Measurements from ENCODE around the gene TCIRG1.

Gene TCIRG1

DNA sequence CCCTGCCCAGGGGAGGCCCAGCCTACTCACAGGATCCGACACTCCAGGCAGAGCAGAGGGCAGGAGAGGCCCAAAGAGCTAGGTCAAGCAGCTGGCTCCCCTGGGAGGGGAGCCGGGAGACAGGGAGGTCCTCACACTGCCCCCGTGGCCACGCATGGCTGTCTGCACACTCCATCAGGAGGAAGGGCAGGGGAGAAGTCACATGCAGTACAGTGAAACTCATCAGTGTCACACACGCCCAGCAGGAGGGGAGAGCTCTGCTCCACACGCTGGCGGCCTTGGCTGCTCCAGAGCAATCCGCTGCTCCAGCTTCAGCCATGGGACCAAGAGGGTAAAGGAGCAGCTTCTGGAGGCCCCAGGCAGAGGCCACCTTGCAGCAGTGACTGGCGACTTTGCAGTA, 14.3 kb downstream of the TCIRG1 start:
- no peak for DNase-seq

- DNase-seq, result no peak
These were observed 15.4 kb downstream of the TCIRG1 start for GRCh38 chr11:68053981-68054812.

DNA sequence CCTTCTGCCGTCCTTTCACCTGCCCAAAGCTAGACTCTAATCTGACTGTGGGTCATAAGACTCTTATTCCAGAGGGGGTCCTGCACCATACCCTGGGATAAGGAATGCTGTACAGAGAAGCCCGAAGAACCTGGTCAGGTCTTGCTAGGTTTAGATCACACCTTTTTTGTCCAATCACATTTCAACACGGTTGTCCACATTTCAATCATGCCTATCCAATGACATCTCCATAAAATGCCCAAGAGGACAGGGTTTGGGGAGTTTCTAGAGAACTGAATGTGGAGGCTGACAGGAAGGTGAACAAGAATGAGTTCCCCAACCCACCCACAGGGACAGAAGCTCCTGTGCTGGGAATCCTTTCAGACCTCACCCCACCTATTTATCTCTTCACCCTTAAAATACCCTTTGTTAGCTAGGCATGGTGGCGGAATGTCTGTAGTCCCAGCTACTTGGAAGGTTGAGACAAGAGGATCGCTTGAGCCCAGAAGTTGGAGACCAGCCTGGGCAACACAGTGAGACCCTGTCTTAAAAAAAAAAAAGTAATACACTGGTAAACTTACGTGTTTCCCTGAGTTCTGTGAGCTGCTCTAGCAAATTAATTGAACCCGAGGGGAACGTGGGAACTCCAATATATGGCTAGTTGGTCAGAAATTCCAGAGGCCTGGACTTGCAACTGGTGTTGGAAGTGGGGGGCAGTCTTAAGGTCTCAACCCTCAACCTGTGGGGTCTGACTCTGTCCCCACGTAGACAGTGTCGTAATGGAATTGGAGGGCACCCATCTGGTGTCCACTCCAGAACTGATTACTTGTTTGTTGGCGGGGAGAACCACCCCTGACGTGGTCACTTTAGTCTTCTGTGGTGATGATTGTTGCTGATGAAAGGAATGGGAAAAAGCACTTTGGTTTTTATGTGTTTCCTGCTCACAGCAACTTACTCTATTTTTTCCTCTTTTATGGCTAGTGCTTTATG, 17.8 kb downstream of the TCIRG1 start:
- DNase-seq, result no peak

GRCh38 chr11:68057807-68058206, 19.0 kb downstream of the TCIRG1 start:
- no peak for DNase-seq

GRCh38 chr11:68061508-68061907, 22.7 kb downstream of the TCIRG1 start:
- no peak for DNase-seq

GRCh38 chr11:68064926-68065325, 26.1 kb downstream of the TCIRG1 start:
- no peak for DNase-seq

DNA sequence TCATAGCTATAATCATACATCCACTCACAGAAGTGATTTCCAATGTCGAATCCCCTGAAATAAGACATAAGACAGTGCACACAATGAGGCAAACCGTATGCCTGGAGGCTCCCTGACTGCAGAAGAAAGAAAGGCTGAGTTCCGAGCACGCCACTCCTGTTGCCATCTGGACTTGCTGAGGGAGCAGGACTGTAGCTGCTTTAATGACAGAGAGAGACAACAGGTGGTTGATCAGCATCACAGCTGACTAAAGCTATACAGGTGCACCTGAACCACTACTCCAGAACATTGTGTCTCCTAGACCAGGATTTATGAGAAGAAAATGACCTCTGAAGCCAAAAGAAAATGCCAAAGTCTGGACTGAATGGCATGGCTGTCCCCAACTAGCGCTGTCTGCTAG, 27.0 kb downstream of the TCIRG1 start:
- no peak for DNase-seq

DNA sequence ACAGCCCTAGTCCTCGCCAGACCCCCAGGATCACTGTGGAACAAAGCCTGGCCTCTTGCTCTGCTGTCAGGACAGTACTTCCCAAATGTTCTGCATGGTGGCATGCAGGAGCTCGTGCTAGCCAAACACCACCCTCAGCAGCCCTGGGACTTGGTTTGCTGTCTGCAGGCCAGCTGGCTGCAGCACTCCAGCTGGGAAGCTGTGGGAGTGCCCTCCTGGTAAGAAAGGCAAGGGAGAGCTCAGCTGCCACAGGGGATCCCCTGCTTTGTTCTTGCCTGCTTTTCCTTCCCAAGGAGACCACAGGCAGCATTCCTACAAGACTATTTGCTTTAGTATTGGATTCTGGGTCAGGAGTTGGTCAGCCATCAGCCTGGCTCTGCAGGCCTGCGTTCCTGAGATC, 27.9 kb downstream of the TCIRG1 start:
- no peak for DNase-seq

- DNase-seq, result no peak
These were observed 29.2 kb downstream of the TCIRG1 start for GRCh38 chr11:68067991-68068390.

DNA sequence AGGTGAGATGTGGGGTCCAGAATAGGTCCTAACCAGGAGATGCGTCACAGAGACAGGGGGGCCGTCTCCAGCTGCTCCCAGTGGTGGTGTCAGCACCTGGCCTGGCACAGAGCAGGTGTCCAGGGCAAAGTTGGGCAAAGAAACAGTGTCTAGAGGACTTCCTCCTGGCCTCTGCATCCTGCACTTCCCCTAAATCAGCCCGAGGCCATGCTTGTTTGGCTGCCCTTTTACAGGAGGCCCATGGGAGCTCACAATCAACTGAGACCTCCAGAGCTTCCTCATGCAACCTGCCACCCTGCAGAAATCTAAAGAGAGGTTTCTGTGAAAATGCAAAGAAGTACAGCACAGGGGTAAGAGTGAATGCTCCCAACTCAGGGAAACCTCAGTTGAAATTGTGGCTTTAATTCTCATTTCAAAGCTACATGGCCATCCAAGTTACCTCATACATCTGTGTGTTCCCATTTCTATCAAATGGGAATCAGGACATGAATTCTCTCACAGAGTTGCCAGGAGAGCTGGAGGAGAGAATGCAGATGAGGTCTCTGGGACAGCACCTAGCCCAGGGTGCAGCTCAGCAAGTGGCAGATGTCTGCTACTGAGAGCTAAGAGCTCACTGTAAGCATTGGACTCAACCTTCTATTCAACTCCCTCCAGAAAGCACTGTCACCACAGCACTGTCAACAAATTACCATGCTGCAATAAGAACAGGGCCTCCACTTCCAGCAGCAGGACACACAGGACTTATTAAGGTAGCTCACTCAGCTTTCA, 32.6 kb downstream of the TCIRG1 start:
- no peak for DNase-seq

GRCh38 chr11:68074584-68075352, 35.9 kb downstream of the TCIRG1 start:
- DNase-seq, result no peak

DNA sequence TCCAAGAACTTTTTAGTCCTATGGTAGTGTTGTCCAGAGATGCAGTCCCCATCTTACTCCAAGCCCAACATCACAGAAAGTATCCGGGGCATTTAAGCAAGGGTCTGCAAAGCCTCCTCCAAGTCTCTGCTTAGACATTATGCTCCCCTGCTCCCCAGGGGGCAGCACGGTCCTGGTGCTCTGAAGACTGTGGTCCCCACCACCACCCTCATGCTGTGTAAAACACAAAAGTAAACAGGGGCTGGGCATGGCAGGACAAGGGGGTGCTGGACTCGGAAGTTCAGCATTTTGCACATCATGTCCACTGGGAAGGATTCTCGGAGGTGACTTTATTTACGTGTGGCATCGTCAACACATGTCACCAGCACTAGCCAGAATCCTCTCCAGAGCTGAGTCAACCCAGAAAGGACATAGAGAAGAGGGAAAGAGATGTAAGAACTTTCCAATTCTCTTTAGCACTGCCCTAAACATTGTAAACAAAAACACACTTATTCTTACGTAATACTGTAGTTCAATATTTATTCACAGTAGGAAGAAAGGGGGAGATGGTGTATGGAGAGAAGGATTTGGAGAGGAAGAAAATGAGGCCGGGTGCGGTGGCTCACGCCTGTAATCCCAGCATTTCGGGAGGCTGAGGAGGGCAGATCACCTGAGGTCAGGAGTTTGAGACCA, 37.7 kb downstream of the TCIRG1 start:
- no peak for DNase-seq

- DNase-seq, result no peak
These were observed 39.1 kb downstream of the TCIRG1 start for GRCh38 chr11:68077617-68078582.

- DNase-seq, result no peak
These were observed 42.0 kb downstream of the TCIRG1 start for GRCh38 chr11:68080860-68081259.

DNA sequence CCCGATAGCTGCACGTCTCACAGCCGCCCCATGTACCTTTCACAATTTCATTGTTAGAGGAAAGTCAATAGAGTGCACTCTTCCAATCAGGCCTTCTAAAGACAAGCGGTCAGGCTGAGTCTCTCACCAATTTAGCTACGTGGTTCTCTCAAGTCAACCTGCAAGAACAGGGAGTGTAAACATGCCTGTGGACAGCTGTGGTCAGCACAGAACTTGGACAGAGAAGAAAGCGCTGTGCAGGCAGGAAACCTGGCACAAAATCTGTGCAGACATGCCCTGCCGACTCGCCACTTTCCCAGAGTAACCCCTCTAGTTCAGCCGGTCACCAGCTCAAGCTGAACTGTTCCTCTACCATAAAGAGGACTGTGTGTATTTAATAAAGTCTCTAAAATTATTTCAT, 42.9 kb downstream of the TCIRG1 start:
- DNase-seq, result no peak

GRCh38 chr11:68082481-68082880, 43.7 kb downstream of the TCIRG1 start:
- no peak for DNase-seq

GRCh38 chr11:68083517-68083916, 44.7 kb downstream of the TCIRG1 start:
- DNase-seq, result no peak

- no peak for DNase-seq
These were observed 50.9 kb downstream of the TCIRG1 start for GRCh38 chr11:68089679-68090078.

- DNase-seq, result no peak
These were observed 51.5 kb downstream of the TCIRG1 start for GRCh38 chr11:68090287-68090686.

- no peak for DNase-seq
These were observed 51.9 kb downstream of the TCIRG1 start for GRCh38 chr11:68090706-68091105.
